GM12878 (cell line): Measurements from ENCODE around the gene IL19. TPM values are rescaled to one million over a fixed set of nuclear protein-coding genes. Genes with fewer than 3 reads are reported as not detected.

Source experiments
- BCL3 ChIP-seq: IDR thresholded peaks from 2 replicates; pipeline ENCODE4 v1.6.1; 2011; ENCODE audit warnings: borderline replicate concordance, low read depth, mild to moderate bottlenecking, moderate library complexity, low read length; ENCODE audit not compliant: insufficient read depth, poor library complexity, severe bottlenecking
- BHLHE40 ChIP-seq, 2 experiments: fragments of 450-650 bp in 1 of 2; IDR thresholded peaks; 2 replicates each; pipeline ENCODE4 v1.6.1; 2011 to 2017; ENCODE audit warnings: low read depth in 2 of 2, borderline replicate concordance in 1 of 2, improper control_type of control experiment in 1 of 2, low read length in 1 of 2, mild to moderate bottlenecking in 1 of 2
- CEBPB ChIP-seq, 2 experiments: fragments of 150-350 bp in 1 of 2; IDR thresholded peaks; 2 replicates each; pipeline ENCODE4 v1.6.1; 2012 to 2014; ENCODE audit warnings: low read depth in 2 of 2, low read length in 2 of 2, borderline replicate concordance in 1 of 2, inconsistent platforms in 1 of 2
- CUX1 ChIP-seq: IDR thresholded peaks from 2 replicates; pipeline ENCODE4 v1.6.1; 2012; ENCODE audit warnings: improper control_type of control experiment, low read depth, low read length; ENCODE audit not compliant: insufficient replicate concordance
- E2F4 ChIP-seq: IDR thresholded peaks from 2 replicates; pipeline ENCODE4 v1.6.1; 2012; ENCODE audit warnings: low read depth, low read length, improper control_type of control experiment
- GATAD2B ChIP-seq: fragments of 450-650 bp; conservative IDR thresholded peaks from 2 replicates; pipeline ENCODE4 v1.6.1; 2017; ENCODE audit warnings: low read depth, mild to moderate bottlenecking, moderate library complexity
- HSF1 ChIP-seq: fragments of 150-350 bp; IDR thresholded peaks from 2 replicates; pipeline ENCODE4 v1.6.1; 2014; ENCODE audit warnings: mild to moderate bottlenecking, low read depth, low read length
- IRF4 ChIP-seq: IDR thresholded peaks from 2 replicates; pipeline ENCODE4 v1.6.1; 2011; ENCODE audit warnings: low read depth, low read length
- MEF2A ChIP-seq: IDR thresholded peaks from 2 replicates; pipeline ENCODE4 v1.6.1; 2011; ENCODE audit warnings: low read depth, mild to moderate bottlenecking, low read length, moderate library complexity; ENCODE audit not compliant: insufficient read depth
- NR2F1 ChIP-seq: fragments of 450-650 bp; conservative IDR thresholded peaks from 2 replicates; pipeline ENCODE4 v1.6.1; 2017; ENCODE audit warnings: mild to moderate bottlenecking
- NRF1 ChIP-seq: conservative IDR thresholded peaks from 2 replicates; pipeline ENCODE4 v1.6.1; 2011; ENCODE audit warnings: mild to moderate bottlenecking, low read depth, low read length, improper control_type of control experiment
- POLR2AphosphoS5 ChIP-seq: IDR thresholded peaks from 2 replicates; pipeline ENCODE4 v1.6.1; 2011; ENCODE audit warnings: mild to moderate bottlenecking, low read length, inconsistent platforms
- RAD51 ChIP-seq: fragments of 450-650 bp; IDR thresholded peaks from 2 replicates; pipeline ENCODE4 v1.6.1; 2016; ENCODE audit warnings: moderate library complexity, mild to moderate bottlenecking, inconsistent platforms
- REST ChIP-seq: IDR thresholded peaks from 2 replicates; pipeline ENCODE4 v1.6.1; 2012; ENCODE audit warnings: mild to moderate bottlenecking, low read depth, low read length
- SREBF2 ChIP-seq: IDR thresholded peaks from 2 replicates; pipeline ENCODE4 v1.6.1; 2012; ENCODE audit warnings: mild to moderate bottlenecking, low read length
- TCF7 ChIP-seq: IDR thresholded peaks from 2 replicates; pipeline ENCODE4 v1.6.1; 2014; ENCODE audit warnings: antibody characterized with exemption, borderline replicate concordance
- ZNF274 ChIP-seq: IDR thresholded peaks from one replicate; pipeline ENCODE4 v1.8.0; 2011; ENCODE audit not compliant: insufficient read length, insufficient read depth
- ZNF622 ChIP-seq: fragments of 450-650 bp; IDR thresholded peaks from 2 replicates; pipeline ENCODE4 v1.6.1; 2017; ENCODE audit warnings: mild to moderate bottlenecking, inconsistent platforms
- polyA plus RNA-seq, 11 experiments: library from polyadenylated mRNA; depleted of rRNA in 4 of 11; unstranded in 6 of 11; stranded (reverse) in 5 of 11; fragments of >200 nt; fragmentation: Nextera tagmentation in 4 of 11; fragmentation: Illumina TruSeq in 1 of 11; extraction: Ambion mirVana in 4 of 11; extraction: Trizol in 1 of 11; gene quantifications; 1 replicate in 1 of 11; 2 replicates in 10 of 11; pipeline versions ENCODE4 v1.2.1 to v1.2.3, GENCODE V29; 2011 to 2016; ENCODE audit warnings: inconsistent platforms in 2 of 11, missing spikeins in 2 of 11, low read depth in 1 of 11
- total RNA-seq, 4 experiments: library from RNA; depleted of rRNA in 3 of 4; stranded (reverse); fragments of >200 nt in 3 of 4; fragmentation: Illumina TruSeq in 1 of 4; extraction: Trizol in 1 of 4; gene quantifications; 2 replicates each; pipeline versions ENCODE4 v1.2.1 to v1.2.3, GENCODE V29; 2013 to 2021

The IL19 gene
- total and polyA plus RNA-seq, 10 of the 15 experiments (the other 5 are each of a cell fraction or from before 2014, with no cell fraction given): 0.10 to 0.73 (median 0.28) TPM; not detected in 6

GRCh38 chr1:206782448-206782847 is 11.9 kb downstream of the IL19 start (continued):
- no peak for TF ChIP-seq CUX1
- TF ChIP-seq E2F4: no peak
- no peak for TF ChIP-seq SREBF2
- no peak for TF ChIP-seq ZNF622
- no peak for TF ChIP-seq CEBPB (IDR thresholded peaks at IDR 0.05; ENCODE audit: borderline replicate concordance in 1 of 2, low read depth in 2 of 2, low read length in 2 of 2)
- TF ChIP-seq ZNF274: no peak
- no peak for TF ChIP-seq MEF2A
- TF ChIP-seq IRF4: no peak
- TF ChIP-seq HSF1: no peak
- no peak for TF ChIP-seq BCL3
- TF ChIP-seq NRF1: no peak
- TF ChIP-seq TCF7: no peak
- peak; percentile 97 for TF ChIP-seq NR2F1
- no peak for TF ChIP-seq POLR2AphosphoS5
- TF ChIP-seq GATAD2B: peak; percentile 85; the same call in 1 of the 2 replicates
- no peak for TF ChIP-seq REST
- 0 out of 2 replicates have a peak, but pooled peaks have one; percentile 46 for TF ChIP-seq RAD51
- peak; percentile 84 to 90 for TF ChIP-seq BHLHE40 (IDR thresholded peaks at IDR 0.05; ENCODE audit: borderline replicate concordance in 1 of 2, low read depth in 2 of 2, low read length in 1 of 2)
